ENCODE measurements around the gene ARHGEF10L.

- TF ChIP-seq CTCF (conservative IDR thresholded peaks at IDR 0.05): no peak
- no peak for TF ChIP-seq EZH2 (IDR thresholded peaks at IDR 0.05; ENCODE audit: low read depth)
Measured at GRCh38 chr1:17745479-17745955, 206.0 kb downstream of the ARHGEF10L start.
